Ishikawa (cell line): ENCODE results near the gene TCF19.

ENCODE experiments used
- CEBPB ChIP-seq: IDR thresholded peaks from 2 replicates; pipeline ENCODE4 v1.6.1; 2012
- CREB1 ChIP-seq: IDR thresholded peaks from 2 replicates; pipeline ENCODE4 v1.6.1; 2012; ENCODE audit warnings: low read depth
- EGR1 ChIP-seq: IDR thresholded peaks from 2 replicates; pipeline ENCODE4 v1.6.1; 2012
- EP300 ChIP-seq: IDR thresholded peaks from 2 replicates; pipeline ENCODE4 v1.6.1; 2012; ENCODE audit warnings: borderline replicate concordance
- FOXM1 ChIP-seq: IDR thresholded peaks from 2 replicates; pipeline ENCODE4 v1.6.1; 2012; ENCODE audit warnings: low read depth, borderline replicate concordance
- NFIC ChIP-seq: IDR thresholded peaks from 2 replicates; pipeline ENCODE4 v1.6.1; 2012
- RAD21 ChIP-seq: IDR thresholded peaks from 2 replicates; pipeline ENCODE4 v1.6.1; 2012; ENCODE audit warnings: low read depth
- TAF1 ChIP-seq: IDR thresholded peaks from 2 replicates; pipeline ENCODE4 v1.6.1; 2012; ENCODE audit warnings: low read depth, mild to moderate bottlenecking
- TCF12 ChIP-seq: IDR thresholded peaks from 2 replicates; pipeline ENCODE4 v1.6.1; 2012; ENCODE audit warnings: low read depth
- TEAD4 ChIP-seq: IDR thresholded peaks from 2 replicates; pipeline ENCODE4 v1.6.1; 2012
- YY1 ChIP-seq: IDR thresholded peaks from 2 replicates; pipeline ENCODE4 v1.6.1; 2012; ENCODE audit warnings: low read depth
- ZBTB7A ChIP-seq: IDR thresholded peaks from 2 replicates; pipeline ENCODE4 v1.6.1; 2012; ENCODE audit warnings: low read depth
- TF ChIP-seq, protein P1 (sequence below): IDR thresholded peaks from 2 replicates; pipeline ENCODE4 v1.6.1; 2012
- TF ChIP-seq, protein P2 (sequence below): IDR thresholded peaks from 2 replicates; pipeline ENCODE4 v1.6.1; 2012
- TF ChIP-seq, protein P3 (sequence below): IDR thresholded peaks from 2 replicates; pipeline ENCODE4 v1.6.1; 2012; ENCODE audit warnings: low read depth, mild to moderate bottlenecking

The TCF19 gene

DNA sequence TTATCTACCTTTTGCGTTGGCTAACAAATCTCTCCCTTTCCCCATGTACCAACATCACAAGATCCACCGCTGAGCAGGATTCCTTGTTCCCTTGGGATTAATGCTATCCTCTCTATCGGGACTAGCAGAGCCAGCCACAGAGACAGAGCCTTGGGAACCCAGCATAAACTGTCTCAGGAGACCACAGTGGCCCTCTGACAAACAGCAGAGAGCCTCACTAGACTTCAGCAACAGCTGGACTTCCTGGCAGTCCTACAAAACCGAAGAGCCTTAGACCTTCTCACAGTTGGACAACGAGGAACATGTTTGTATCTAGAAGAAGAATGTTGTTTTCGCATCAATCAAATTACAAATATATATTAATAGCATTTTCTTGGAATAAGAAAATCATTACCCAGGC is 51.7 kb downstream of the TCF19 start:
- TF ChIP-seq, protein P1, sequence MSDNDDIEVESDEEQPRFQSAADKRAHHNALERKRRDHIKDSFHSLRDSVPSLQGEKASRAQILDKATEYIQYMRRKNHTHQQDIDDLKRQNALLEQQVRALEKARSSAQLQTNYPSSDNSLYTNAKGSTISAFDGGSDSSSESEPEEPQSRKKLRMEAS, result no peak
- TF ChIP-seq CEBPB (no peak), RAD21 (no peak), FOXM1 (no peak), NFIC (no peak), EP300 (no peak), YY1 (no peak), TAF1 (no peak), EGR1 (no peak), CREB1 (no peak), TEAD4 (no peak), ZBTB7A (no peak), TCF12 (no peak)
- TF ChIP-seq, protein P2, sequence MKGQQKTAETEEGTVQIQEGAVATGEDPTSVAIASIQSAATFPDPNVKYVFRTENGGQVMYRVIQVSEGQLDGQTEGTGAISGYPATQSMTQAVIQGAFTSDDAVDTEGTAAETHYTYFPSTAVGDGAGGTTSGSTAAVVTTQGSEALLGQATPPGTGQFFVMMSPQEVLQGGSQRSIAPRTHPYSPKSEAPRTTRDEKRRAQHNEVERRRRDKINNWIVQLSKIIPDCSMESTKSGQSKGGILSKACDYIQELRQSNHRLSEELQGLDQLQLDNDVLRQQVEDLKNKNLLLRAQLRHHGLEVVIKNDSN, result no peak
- TF ChIP-seq, protein P3, sequence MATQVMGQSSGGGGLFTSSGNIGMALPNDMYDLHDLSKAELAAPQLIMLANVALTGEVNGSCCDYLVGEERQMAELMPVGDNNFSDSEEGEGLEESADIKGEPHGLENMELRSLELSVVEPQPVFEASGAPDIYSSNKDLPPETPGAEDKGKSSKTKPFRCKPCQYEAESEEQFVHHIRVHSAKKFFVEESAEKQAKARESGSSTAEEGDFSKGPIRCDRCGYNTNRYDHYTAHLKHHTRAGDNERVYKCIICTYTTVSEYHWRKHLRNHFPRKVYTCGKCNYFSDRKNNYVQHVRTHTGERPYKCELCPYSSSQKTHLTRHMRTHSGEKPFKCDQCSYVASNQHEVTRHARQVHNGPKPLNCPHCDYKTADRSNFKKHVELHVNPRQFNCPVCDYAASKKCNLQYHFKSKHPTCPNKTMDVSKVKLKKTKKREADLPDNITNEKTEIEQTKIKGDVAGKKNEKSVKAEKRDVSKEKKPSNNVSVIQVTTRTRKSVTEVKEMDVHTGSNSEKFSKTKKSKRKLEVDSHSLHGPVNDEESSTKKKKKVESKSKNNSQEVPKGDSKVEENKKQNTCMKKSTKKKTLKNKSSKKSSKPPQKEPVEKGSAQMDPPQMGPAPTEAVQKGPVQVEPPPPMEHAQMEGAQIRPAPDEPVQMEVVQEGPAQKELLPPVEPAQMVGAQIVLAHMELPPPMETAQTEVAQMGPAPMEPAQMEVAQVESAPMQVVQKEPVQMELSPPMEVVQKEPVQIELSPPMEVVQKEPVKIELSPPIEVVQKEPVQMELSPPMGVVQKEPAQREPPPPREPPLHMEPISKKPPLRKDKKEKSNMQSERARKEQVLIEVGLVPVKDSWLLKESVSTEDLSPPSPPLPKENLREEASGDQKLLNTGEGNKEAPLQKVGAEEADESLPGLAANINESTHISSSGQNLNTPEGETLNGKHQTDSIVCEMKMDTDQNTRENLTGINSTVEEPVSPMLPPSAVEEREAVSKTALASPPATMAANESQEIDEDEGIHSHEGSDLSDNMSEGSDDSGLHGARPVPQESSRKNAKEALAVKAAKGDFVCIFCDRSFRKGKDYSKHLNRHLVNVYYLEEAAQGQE, result no peak

DNA sequence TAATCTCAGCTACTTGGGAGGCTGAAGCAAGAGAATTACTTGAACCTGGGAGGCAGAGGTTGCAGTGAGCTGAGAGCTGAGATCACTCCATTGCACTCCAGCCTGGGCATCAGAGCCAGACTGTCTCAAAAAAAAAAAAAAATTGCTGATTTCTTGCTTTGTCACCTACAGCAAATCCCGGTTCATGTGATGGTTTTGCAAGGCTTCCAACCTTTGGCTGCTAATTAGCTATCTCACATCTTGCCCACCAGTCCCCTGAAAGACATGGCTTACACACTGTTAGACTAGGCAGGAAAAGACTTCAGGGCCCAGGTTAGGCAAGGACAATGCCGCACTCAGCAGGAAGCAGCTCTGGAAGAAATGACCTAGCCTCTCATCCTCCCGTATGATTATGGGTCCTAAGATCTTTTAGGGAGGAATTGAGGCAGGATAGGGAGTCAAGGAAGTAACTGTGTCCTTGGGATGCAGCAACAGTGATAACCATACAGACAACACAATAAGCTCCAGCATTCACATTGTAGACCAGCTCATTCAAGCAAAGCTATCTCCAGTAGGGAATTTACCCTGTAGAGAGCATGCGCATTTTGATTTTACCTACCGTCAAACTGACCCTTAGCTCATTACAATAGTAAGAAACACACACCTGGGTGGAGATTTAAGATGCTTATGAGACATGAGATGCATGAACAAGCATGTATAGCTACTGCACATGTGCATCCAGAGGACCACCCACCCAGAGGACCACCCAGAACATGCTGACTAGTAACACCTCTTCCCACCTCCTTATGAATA is 52.5 kb downstream of the TCF19 start:
- TF ChIP-seq EGR1 (no peak), TCF12 (no peak), CEBPB (no peak), ZBTB7A (no peak)
